Heart right ventricle (tissue), 16 donors: ENCODE results near the gene CD96. TPM values are rescaled to one million over a fixed set of nuclear protein-coding genes. Genes with fewer than 3 reads are reported as not detected.

Experiments
- ATAC-seq, 8 donors: fragments of 200-7000 bp; cut with Tn5 transposase; one replicate each; pipeline ENCODE4 v1.9.1; 2020; ENCODE audit warnings: mild to moderate bottlenecking in 8 of 8, moderate library complexity in 8 of 8, moderate number of reproducible peaks in 1 of 8
- DNase-seq, 2 donors: peaks; one replicate each; pipeline ENCODE4 v3.0.0-alpha.2; 2020
- H3K27ac ChIP-seq, 10 donors: fragments of 200-600 bp; sonication (generic) in 2 of 10; one replicate each; pipeline versions ENCODE4 v1.5.0 to v1.8.0; 2020 to 2022; ENCODE audit warnings: mild to moderate bottlenecking in 3 of 10
- H3K27me3 ChIP-seq, 7 donors: fragments of 200-600 bp; one replicate each; pipeline ENCODE4 v1.8.0; 2021 to 2022; ENCODE audit warnings: mild to moderate bottlenecking in 2 of 7
- H3K36me3 ChIP-seq, 9 donors: fragments of 200-600 bp; sonication (generic) in 1 of 9; one replicate each; pipeline versions ENCODE4 v1.5.0 to v1.8.0; 2020 to 2022; ENCODE audit warnings: mild to moderate bottlenecking in 2 of 9
- H3K4me1 ChIP-seq, 9 donors: fragments of 200-600 bp; sonication (generic) in 1 of 9; one replicate each; pipeline versions ENCODE4 v1.5.0 to v1.8.0; 2020 to 2022; ENCODE audit warnings: mild to moderate bottlenecking in 4 of 9
- H3K4me3 ChIP-seq, 10 donors: fragments of 200-600 bp; sonication (generic) in 2 of 10; one replicate each; pipeline versions ENCODE4 v1.5.0 to v1.8.0; 2020 to 2022; ENCODE audit warnings: mild to moderate bottlenecking in 7 of 10, moderate library complexity in 2 of 10
- H3K9me3 ChIP-seq, 11 donors: fragments of 200-600 bp in 10 of 11; sonication (generic) in 2 of 11; one replicate each; pipeline versions ENCODE4 v1.5.0 to v1.8.0; 2013 to 2022; ENCODE audit warnings: mild to moderate bottlenecking in 2 of 11, control low read depth in 1 of 11, moderate library complexity in 1 of 11
- CTCF ChIP-seq, 9 donors: fragments of 200-600 bp; sonication (generic) in 2 of 9; IDR thresholded peaks; one replicate each; pipeline versions ENCODE4 v1.5.0 to v1.8.0; 2021 to 2022; ENCODE audit warnings: antibody characterized with exemption in 9 of 9, mild to moderate bottlenecking in 5 of 9, moderate library complexity in 1 of 9
- WGBS, 2 donors: extraction: QIAGEN DNeasy Blood & Tissue Kit; methylation state at CpG; one replicate each; pipeline ENCODE4 v1.1.7; 2013; ENCODE audit warnings: inconsistent platforms in 1 of 2; 5-methylcytosine and 5-hydroxymethylcytosine counted together
- intact Hi-C, 10 donors: fragments of 100-400 bp; cut with DNase I; formaldehyde crosslinking; loops; one replicate each; pipeline versions ENCODE4 v1.11.1 to v1.14.2; 2022
- long read RNA-seq, 3 donors: library from polyadenylated mRNA; unstranded; transcript quantifications; one replicate each; pipeline ENCODE4 v2.0.0, GENCODE V29; 2020 to 2021
- polyA plus RNA-seq, 2 donors: library from polyadenylated mRNA; stranded (reverse); fragments of 200-250 nt; gene quantifications; one replicate each; pipeline ENCODE4 v1.2.3, GENCODE V29; 2013
- total RNA-seq, 10 donors: library from RNA; stranded (reverse); fragmentation: NEBNext Ultra II Directional in 3 of 10; extraction: Animal tissue kit (Norgen Biotek cat#: 25700) in 3 of 10; gene quantifications; one replicate each; pipeline versions ENCODE4 v1.2.1 to v1.2.4, GENCODE V29; 2021 to 2023
- donor health status: Arrhythmogenic right ventricular cardiomyopathy.
- donor health status: ischemic (EF 13 %, LVEDD 7.1; RV severe dilation, severe dysfunction).
- donor health status: healthy with polysubstance abuse.
- donor health status: DM: no; HTN: yes; CAD: no.
- donor health status: DM: no; HTN: no; CAD: no.
- donor health status: ischemic (EF 25% LVEDD 6.9; RV normal size, moderate dysfunction).
- donor health status: ischemic (EF 25% LVEDD 5.7; RV mildly dilated, moderate dysfunction).
- donor health status: healthy.
- donor health status: DM: yes; HTN: yes; CAD: no.
- donor health status: Ischemic cardiomyopathy.
- donor health status: ischemic (EF 35%, LVEDD 5.7; RV mildly dilated, moderate dysfunction).
- donor health status: nonischemic (EF 11% LVEDD 7.7; RV severe dilation, severe dysfunction).
- donor health status: DM: yes; HTN: yes; CAD: no.
- donor health status: PGD.
- donor health status: ischemic (EF 29% LVEDD 5.4; RV normal size, mild dysfunction).
- donor health status: nonischemic (EF 23%, LVEDD 6.1; RV moderate dilation, normal function).

Gene CD96
- total RNA-seq (1 to 10 TPM in 2 of 10 donors, under 1 TPM in 8; 0.11 to 6.2 (median 0.31) TPM), polyA plus RNA-seq (under 1 TPM; 0.07 to 0.26 TPM)
- long read RNA-seq, donor 1: 0 reads
- long read RNA-seq, donor 2: 0 reads
- long read RNA-seq, donor 3: 0 reads

GRCh38 chr3:111541911-111542483 lies at the start of gene CD96:
TSS of gene CD96 (plus strand) at chr3:111542197. CDS start at chr3:111542249, 52 bp downstream.
- no peak for DNase-seq
- WGBS, 2 donors: 46 to 48% methylated on average over 11 of the region's 11 CpGs
- Histone ChIP-seq H3K36me3 (no peaks in the 10 kb centered on the region), H3K27me3 (peaks cover 0 to 9% (median 3%) of the 10 kb centered on the region in 7 donors), H3K4me3 (peak within 1 kb of the TSS in 1 of 10 donors; percentile 47), H3K9me3 (no peaks in the 10 kb centered on the region), H3K4me1 (peaks cover 0 to 22% (median 0%) of the 10 kb centered on the region in 9 donors), H3K27ac (peak within 1 kb of the TSS in 1 of 10 donors; percentile 82)
- no peak for TF ChIP-seq CTCF (IDR thresholded peaks at IDR 0.05)
- no peak for ATAC-seq
- intact Hi-C loops: no loop called here

GRCh38 chr3:111493276-111493675 lies 48.7 kb upstream of the CD96 start:
- no peak for ATAC-seq
- H3K9me3 ChIP-seq: peaks cover 0 to 12% (median 0%) of the 10 kb centered on the region in 11 donors
- no peaks in the 10 kb centered on the region for H3K27me3 ChIP-seq
- H3K36me3 ChIP-seq: no peaks in the 10 kb centered on the region
- H3K4me3 ChIP-seq: no peak overlapping the region
- H3K4me1 ChIP-seq: no peaks in the 10 kb centered on the region
- intact Hi-C loops: no loop called here
- TF ChIP-seq CTCF (IDR thresholded peaks at IDR 0.05): no peak
- no peak for DNase-seq
- H3K27ac ChIP-seq: no peak overlapping the region

- intact Hi-C loops: no loop called here
- 86 to 91% methylated on average over 14 of the region's 14 CpGs for WGBS, 2 donors
- ATAC-seq (no peak), DNase-seq (no peak)
- Histone ChIP-seq H3K4me1 (no peaks in the 10 kb centered on the region), H3K27me3 (no peaks in the 10 kb centered on the region), H3K4me3 (no peak overlapping the region), H3K27ac (no peak overlapping the region), H3K9me3 (peaks cover 0 to 6% (median 0%) of the 10 kb centered on the region in 11 donors), H3K36me3 (no peaks in the 10 kb centered on the region)
- TF ChIP-seq CTCF (IDR thresholded peaks at IDR 0.05): no peak
Measured at GRCh38 chr3:111496894-111497559, 45.0 kb upstream of the CD96 start.

GRCh38 chr3:111498022-111498421 lies 44.0 kb upstream of the CD96 start:
- DNase-seq: no peak
- no peak overlapping the region for H3K4me3 ChIP-seq
- no peak overlapping the region for H3K27ac ChIP-seq
- H3K4me1 ChIP-seq: no peaks in the 10 kb centered on the region
- no peaks in the 10 kb centered on the region for H3K36me3 ChIP-seq
- WGBS, 2 donors: 80% methylated on average over 3 of the region's 3 CpGs
- no peak for TF ChIP-seq CTCF (IDR thresholded peaks at IDR 0.05)
- intact Hi-C loops: no loop called here
- H3K27me3 ChIP-seq: no peaks in the 10 kb centered on the region
- peaks cover 0 to 5% (median 0%) of the 10 kb centered on the region in 11 donors for H3K9me3 ChIP-seq
- no peak for ATAC-seq
